Astrocyte of the spinal cord (primary cell): ENCODE measurements around the gene NCEH1.

Experiments
- DNase-seq: peaks from one replicate; pipeline ENCODE4 v3.0.0; 2011; ENCODE audit warnings: low read depth, low spot score
- H3K4me3 ChIP-seq: 2 replicates; pipeline ENCODE4 v1.5.1; 2011; ENCODE audit warnings: low read depth, mild to moderate bottlenecking, low read length, moderate library complexity
- CTCF ChIP-seq: IDR thresholded peaks from 2 replicates; pipeline ENCODE4 v1.5.1; 2012; ENCODE audit warnings: low read depth, mild to moderate bottlenecking, low read length, inconsistent platforms
- in situ Hi-C: cut with HindIII; loops from 2 replicates; pipeline ENCODE4 v1.10.0; 2017; ENCODE audit warnings: low sequenced_read_pairs

The NCEH1 gene

GRCh38 chr3:172717493-172718088 lies 6.7 kb upstream of the NCEH1 start:
- no peak for DNase-seq
- peak; percentile 31 for TF ChIP-seq CTCF
- in situ Hi-C loops = no loop called here
- H3K4me3 ChIP-seq = no peak overlapping the region

- DNase-seq = no peak
- no peak for TF ChIP-seq CTCF
- in situ Hi-C loops = no loop called here
- no peak overlapping the region for H3K4me3 ChIP-seq
Observed at GRCh38 chr3:172716476-172716875, 5.6 kb upstream of the NCEH1 start.

GRCh38 chr3:172713316-172713715 lies 2.4 kb upstream of the NCEH1 start:
- H3K4me3 ChIP-seq = no peak overlapping the region
- DNase-seq = no peak
- no peak for TF ChIP-seq CTCF
- in situ Hi-C loops = no loop called here

GRCh38 chr3:172711454-172711795 lies 558 bp upstream of the NCEH1 start:
- no peak for TF ChIP-seq CTCF
- no peak for DNase-seq
- in situ Hi-C loops = no loop called here
- peak overlapping the region; percentile 65 for H3K4me3 ChIP-seq

GRCh38 chr3:172709774-172710663 lies 848 bp downstream of the NCEH1 start:
- DNase-seq = no peak
- in situ Hi-C loops = no loop called here
- peak overlapping the region; percentile 65 for H3K4me3 ChIP-seq
- no peak for TF ChIP-seq CTCF

- H3K4me3 ChIP-seq = peak overlapping the region; percentile 65
- TF ChIP-seq CTCF = no peak
- no peak for DNase-seq
- in situ Hi-C loops = no loop called here
Observed at GRCh38 chr3:172708921-172709773, 1.7 kb downstream of the NCEH1 start.
